A673 (cell line): ENCODE data around the gene L2HGDH. TPM values are rescaled to one million over a fixed set of nuclear protein-coding genes. Genes with fewer than 3 reads are reported as not detected.

Experiments
- BruUV-seq: library from RNA; stranded (reverse); fragments of 400-500 nt; replicated peaks from 2 replicates; lab custom pipeline; 2021; lab: Mats Ljungman, UMichigan
- CTCF ChIA-PET: fragments of 300-600 bp; sonication (Branson Sonifier 250); formaldehyde crosslinking; loops from one replicate; lab custom pipeline; 2022; ENCODE audit warnings: antibody characterized with exemption; lab: Charles Lee
- POLR2A ChIA-PET: fragments of 300-600 bp; sonication (Branson Sonifier 250); formaldehyde crosslinking; loops from one replicate; lab custom pipeline; 2022; ENCODE audit warnings: antibody characterized with exemption; ENCODE audit not compliant: low non-redundant PET; lab: Charles Lee
- DNase-seq: peaks from one replicate; pipeline ENCODE4 v3.0.0-alpha.2; 2015; ENCODE audit warnings: low spot score
- H3K27ac ChIP-seq: fragments of 200-600 bp; sonication (generic); 2 replicates; pipeline ENCODE4 v1.5.1; 2016; ENCODE audit warnings: mixed run types, low read depth, mild to moderate bottlenecking, mixed read lengths, antibody characterized with exemption, low read length; ENCODE audit not compliant: poor library complexity, severe bottlenecking
- H3K27me3 ChIP-seq: fragments of 200-600 bp; sonication (generic); replicated peaks from 2 replicates; pipeline ENCODE4 v1.6.1; 2017; ENCODE audit warnings: mixed run types, low read depth, mild to moderate bottlenecking, mixed read lengths, antibody characterized with exemption, low read length; ENCODE audit not compliant: insufficient read depth, poor library complexity
- H3K36me3 ChIP-seq: fragments of 200-600 bp; sonication (generic); 2 replicates; pipeline ENCODE4 v1.6.1; 2016; ENCODE audit warnings: mixed run types, mild to moderate bottlenecking, mixed read lengths, antibody characterized with exemption, low read length; ENCODE audit not compliant: insufficient read depth, poor library complexity, severe bottlenecking
- H3K4me1 ChIP-seq: fragments of 200-600 bp; sonication (generic); 2 replicates; pipeline ENCODE4 v1.6.1; 2017; ENCODE audit warnings: mixed run types, mild to moderate bottlenecking, mixed read lengths, antibody characterized with exemption, low read length; ENCODE audit not compliant: insufficient read depth, poor library complexity, severe bottlenecking
- H3K4me3 ChIP-seq: fragments of 200-600 bp; sonication (generic); 2 replicates; pipeline ENCODE4 v1.5.1; 2016; ENCODE audit warnings: low read depth, mixed run types, mild to moderate bottlenecking, mixed read lengths, low read length; ENCODE audit not compliant: poor library complexity, severe bottlenecking
- H3K9me3 ChIP-seq: fragments of 200-600 bp; sonication (generic); 2 replicates; pipeline ENCODE4 v1.6.1; 2016; ENCODE audit warnings: mixed run types, low read depth, mild to moderate bottlenecking, mixed read lengths, antibody characterized with exemption, low read length; ENCODE audit not compliant: poor library complexity, severe bottlenecking
- EZH2 ChIP-seq: fragments of 200-600 bp; sonication (generic); IDR thresholded peaks from 2 replicates; pipeline ENCODE4 v1.6.1; 2017; ENCODE audit warnings: borderline replicate concordance, low read depth, mild to moderate bottlenecking, mixed read lengths, antibody characterized with exemption, low read length; ENCODE audit not compliant: poor library complexity, severe bottlenecking
- intact Hi-C: fragments of 100-400 bp; cut with micrococcal nuclease; formaldehyde crosslinking; loops from one replicate; pipeline ENCODE4 v1.10.0; 2022; ENCODE audit not compliant: unreplicated experiment
- total RNA-seq: library from RNA; stranded (reverse); gene quantifications from 2 replicates; pipeline ENCODE4 v1.2.3, GENCODE V29; 2021
- TF ChIP-seq, protein P1 (sequence below): fragments of 300-800, 200-600 bp; sonication (generic); conservative IDR thresholded peaks from 2 replicates; pipeline ENCODE4 v1.5.1; 2017; ENCODE audit warnings: low read depth, mild to moderate bottlenecking, antibody characterized with exemption, low read length, moderate library complexity, mixed read lengths

Gene L2HGDH
- total RNA-seq, 1 experiment from 2014 or later: 17.4 TPM

DNA sequence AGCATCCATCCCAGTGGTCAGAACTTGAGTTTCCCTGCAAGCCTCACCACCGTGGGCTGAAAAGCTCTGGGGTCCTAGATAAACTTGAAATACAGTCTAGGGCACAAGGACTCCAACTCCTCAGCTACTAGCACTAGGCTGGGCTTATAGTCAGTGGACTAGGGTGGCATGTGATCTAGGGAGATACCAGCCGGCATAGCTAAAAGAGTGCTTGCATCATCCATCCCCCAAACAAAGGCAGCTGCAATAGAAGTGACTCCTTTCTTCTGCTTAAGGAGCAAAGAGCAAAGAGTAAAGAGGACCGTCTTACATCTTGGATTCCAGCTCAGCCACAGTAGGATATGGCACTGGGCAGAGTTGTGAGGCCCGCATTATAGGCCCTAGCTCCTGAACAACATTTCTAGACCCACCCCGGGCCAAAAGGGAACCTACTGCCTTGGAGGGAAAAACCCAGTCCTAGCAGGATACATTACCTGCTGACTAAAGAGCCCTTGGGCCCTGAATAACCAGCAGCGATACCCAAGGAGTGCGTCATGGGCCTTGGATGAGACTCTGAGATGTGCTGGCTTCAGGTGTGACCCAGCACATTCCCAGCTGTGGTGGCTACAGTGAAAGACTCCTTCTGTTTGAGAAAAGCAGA, 62.8 kb downstream of the L2HGDH start:
- no peak overlapping the region for H3K27ac ChIP-seq
- ChIA-PET POLR2A (no interaction called here), CTCF (no interaction called here)
- no peaks in the 10 kb centered on the region for H3K27me3 ChIP-seq
- TF ChIP-seq, protein P1, sequence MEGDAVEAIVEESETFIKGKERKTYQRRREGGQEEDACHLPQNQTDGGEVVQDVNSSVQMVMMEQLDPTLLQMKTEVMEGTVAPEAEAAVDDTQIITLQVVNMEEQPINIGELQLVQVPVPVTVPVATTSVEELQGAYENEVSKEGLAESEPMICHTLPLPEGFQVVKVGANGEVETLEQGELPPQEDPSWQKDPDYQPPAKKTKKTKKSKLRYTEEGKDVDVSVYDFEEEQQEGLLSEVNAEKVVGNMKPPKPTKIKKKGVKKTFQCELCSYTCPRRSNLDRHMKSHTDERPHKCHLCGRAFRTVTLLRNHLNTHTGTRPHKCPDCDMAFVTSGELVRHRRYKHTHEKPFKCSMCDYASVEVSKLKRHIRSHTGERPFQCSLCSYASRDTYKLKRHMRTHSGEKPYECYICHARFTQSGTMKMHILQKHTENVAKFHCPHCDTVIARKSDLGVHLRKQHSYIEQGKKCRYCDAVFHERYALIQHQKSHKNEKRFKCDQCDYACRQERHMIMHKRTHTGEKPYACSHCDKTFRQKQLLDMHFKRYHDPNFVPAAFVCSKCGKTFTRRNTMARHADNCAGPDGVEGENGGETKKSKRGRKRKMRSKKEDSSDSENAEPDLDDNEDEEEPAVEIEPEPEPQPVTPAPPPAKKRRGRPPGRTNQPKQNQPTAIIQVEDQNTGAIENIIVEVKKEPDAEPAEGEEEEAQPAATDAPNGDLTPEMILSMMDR: no peak
- no peak for TF ChIP-seq EZH2
- intact Hi-C loops: no loop called here
- DNase-seq: no peak
- peaks cover 13% of the 10 kb centered on the region for H3K36me3 ChIP-seq
- no TSS peak for BruUV-seq
- no peaks in the 10 kb centered on the region for H3K9me3 ChIP-seq
- H3K4me3 ChIP-seq: no peak overlapping the region
- no peaks in the 10 kb centered on the region for H3K4me1 ChIP-seq

DNA sequence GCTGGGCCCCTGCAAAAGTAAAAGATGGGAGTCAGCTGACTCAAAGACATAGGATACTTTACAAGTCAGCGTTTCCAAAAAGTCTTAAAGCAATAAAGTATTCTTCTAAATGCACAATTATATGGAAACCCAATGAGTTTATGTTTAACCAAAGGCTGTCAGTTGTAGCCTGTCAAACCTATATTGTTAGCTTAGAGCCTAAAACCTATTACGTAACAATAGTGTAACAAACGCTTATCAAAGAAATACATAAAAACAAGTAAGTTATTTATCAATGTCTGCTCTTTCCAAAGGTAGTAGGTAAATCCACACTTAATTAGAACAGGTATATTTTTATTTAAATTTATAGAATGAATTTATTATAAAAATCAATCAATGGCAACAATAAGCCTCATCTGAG, 64.8 kb downstream of the L2HGDH start:
- Histone ChIP-seq H3K27me3 (no peaks in the 10 kb centered on the region), H3K4me3 (no peak overlapping the region), H3K27ac (no peak overlapping the region), H3K9me3 (no peaks in the 10 kb centered on the region), H3K4me1 (no peaks in the 10 kb centered on the region), H3K36me3 (peaks cover 13% of the 10 kb centered on the region)
- BruUV-seq: no TSS peak
- intact Hi-C loops: no loop called here
- CTCF ChIA-PET: no interaction called here
- DNase-seq: no peak
- POLR2A ChIA-PET: no interaction called here
- TF ChIP-seq EZH2: no peak
- TF ChIP-seq, protein P1: no peak

DNA sequence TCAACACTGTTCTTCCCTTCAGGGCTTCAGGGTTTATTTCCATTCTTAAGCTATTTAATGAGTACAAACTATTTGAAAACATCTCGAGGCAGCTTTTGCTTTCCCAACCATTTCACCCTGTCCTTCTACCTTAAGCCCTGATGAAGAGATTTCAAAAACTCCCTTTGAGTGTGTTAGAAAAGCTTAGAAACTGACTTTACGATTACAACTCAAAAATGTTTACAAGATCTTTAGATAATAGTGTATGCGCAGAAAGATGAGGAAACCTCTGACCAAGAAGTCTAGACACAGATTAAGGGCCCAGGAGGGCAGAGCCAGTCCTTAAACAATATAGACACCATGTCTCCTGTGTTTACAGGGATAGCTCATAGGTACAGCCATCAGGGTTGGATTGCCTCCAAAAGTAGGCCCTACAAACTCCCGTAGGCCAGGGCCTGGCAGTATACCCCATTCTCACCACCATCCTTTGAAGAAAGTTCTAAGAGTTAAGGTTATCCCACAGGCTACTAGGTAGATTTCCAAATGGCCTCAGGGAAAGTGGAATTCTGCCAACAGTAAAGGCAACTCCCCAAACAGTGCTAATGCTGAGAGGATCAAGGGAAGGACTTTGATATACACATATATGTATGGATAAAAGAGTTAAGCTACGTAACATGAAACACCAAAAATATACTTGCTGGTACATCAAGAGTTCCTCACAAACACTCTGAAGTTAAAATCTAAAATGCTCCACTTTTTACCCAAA, 69.3 kb downstream of the L2HGDH start:
- no peak overlapping the region for H3K4me3 ChIP-seq
- no peak overlapping the region for H3K27ac ChIP-seq
- H3K4me1 ChIP-seq: no peaks in the 10 kb centered on the region
- H3K27me3 ChIP-seq: no peaks in the 10 kb centered on the region
- TF ChIP-seq EZH2: no peak
- TF ChIP-seq, protein P1: no peak
- DNase-seq: no peak
- H3K36me3 ChIP-seq: peaks cover 13% of the 10 kb centered on the region
- ChIA-PET CTCF (no interaction called here), POLR2A (no interaction called here)
- intact Hi-C loops: no loop called here
- H3K9me3 ChIP-seq: no peaks in the 10 kb centered on the region
- no TSS peak for BruUV-seq
